ENCODE results near the gene CNDP1.
A peak's percentile ranks its signal among the peaks of the same experiment; 100 is the strongest.

Gene CNDP1

DNA sequence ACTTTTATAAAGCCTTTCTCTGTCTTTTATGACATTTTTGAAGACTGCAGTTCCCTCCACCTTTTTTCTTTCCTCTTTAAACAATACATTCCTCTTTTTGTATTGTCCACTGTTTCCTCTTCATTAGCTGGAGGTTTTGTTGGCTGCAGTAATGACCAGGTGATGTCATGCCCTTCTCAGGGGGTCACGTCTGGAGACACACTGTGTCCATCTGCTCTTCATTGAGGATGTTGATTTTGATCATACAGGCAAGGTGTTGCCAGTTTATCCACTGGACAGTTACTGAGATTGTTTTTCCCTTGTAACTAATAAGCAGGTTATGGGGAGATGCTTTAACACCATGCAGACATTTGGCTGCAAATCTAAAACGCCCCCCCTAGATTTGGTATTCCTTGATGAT lies 83.2 kb downstream of the CNDP1 start:
- no peak overlapping the region for H3K27ac ChIP-seq
- TF ChIP-seq ZFX (IDR thresholded peaks at IDR 0.05) = no peak
- TF ChIP-seq, protein P1, sequence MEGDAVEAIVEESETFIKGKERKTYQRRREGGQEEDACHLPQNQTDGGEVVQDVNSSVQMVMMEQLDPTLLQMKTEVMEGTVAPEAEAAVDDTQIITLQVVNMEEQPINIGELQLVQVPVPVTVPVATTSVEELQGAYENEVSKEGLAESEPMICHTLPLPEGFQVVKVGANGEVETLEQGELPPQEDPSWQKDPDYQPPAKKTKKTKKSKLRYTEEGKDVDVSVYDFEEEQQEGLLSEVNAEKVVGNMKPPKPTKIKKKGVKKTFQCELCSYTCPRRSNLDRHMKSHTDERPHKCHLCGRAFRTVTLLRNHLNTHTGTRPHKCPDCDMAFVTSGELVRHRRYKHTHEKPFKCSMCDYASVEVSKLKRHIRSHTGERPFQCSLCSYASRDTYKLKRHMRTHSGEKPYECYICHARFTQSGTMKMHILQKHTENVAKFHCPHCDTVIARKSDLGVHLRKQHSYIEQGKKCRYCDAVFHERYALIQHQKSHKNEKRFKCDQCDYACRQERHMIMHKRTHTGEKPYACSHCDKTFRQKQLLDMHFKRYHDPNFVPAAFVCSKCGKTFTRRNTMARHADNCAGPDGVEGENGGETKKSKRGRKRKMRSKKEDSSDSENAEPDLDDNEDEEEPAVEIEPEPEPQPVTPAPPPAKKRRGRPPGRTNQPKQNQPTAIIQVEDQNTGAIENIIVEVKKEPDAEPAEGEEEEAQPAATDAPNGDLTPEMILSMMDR (conservative IDR thresholded peaks at IDR 0.05) = no peak

DNA sequence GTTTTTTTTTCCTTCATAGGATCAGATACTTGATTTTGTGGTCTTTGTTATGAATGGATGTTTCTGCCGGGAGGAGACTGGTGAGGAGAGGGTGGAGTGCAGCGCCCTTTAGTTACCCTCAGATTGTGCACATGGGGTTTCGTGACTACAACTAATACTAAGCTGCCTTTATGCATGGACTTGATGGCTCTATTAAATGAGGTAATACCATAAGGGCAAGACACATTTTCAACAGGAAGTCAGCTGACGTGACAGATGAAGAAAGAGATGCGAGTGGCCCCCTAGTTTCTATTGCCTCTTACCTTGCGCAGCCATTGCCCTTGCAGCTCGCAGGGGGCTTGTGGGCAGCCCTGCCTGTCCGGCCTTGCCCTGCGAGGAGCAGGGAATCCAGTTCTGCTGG lies 87.8 kb downstream of the CNDP1 start:
- H3K27ac ChIP-seq = no peak overlapping the region
- TF ChIP-seq, protein P1 (conservative IDR thresholded peaks at IDR 0.05) = no peak
- no peak for TF ChIP-seq ZFX (IDR thresholded peaks at IDR 0.05)

DNA sequence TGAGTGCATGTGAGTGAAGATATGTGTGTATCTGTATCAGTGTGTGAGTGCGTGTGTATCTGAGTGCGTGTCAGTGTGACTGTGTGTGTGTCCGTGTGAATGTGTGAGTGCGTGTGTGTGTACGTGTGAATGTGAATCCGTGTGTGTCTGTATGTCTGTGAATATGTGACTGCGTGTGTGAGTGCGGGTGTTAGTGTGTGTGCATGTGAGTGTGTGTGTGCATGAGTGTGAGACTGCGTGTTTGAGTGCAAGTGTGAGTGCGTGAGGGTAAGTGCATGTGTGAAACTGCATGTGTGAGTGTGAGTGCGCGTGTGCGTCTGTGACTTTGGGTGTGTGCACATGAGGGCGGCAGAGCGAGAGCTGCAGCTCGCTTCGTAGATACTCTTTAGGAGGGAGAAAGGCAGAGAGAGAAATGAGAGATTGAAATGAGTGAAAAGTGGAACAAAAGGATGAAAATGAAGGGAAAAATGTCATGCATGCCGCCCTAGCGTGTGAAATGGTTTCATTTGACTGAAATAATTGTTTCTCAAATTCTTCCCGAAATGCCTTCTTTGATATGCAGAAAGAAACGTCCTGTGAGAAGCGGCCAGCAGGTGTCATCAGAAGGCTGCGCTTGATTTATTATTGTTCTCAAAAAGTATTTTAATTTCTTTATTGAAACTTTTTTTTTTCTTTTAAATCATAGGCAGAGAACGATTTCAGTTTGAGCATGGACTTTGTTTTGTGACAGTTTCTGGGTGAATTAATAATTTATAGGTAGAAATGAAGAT lies 88.9 kb downstream of the CNDP1 start:
- H3K27ac ChIP-seq = no peak overlapping the region
- TF ChIP-seq, protein P1 (conservative IDR thresholded peaks at IDR 0.05) = peak; percentile 69
- no peak for TF ChIP-seq ZFX (IDR thresholded peaks at IDR 0.05)

DNA sequence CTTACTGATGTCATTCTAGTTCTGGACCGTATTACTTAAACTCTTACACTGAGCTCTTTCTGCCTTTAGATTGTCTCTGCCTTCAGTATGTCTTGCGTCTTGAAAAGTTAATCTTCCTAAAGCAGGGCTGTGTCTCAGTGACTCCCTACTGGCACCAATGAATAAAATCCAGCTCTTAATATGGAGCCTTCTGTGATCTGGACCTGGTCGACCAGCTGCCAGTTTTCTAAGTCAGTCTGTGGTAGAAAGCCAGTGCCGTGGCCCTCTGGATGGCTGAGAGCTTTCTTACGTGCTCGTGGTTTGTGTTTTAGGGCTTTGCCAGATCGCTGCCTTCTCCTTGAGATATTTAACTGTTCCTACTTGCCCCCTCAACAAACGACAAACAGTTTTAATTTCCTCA lies 90.2 kb downstream of the CNDP1 start:
- no peak for TF ChIP-seq ZFX (IDR thresholded peaks at IDR 0.05)
- TF ChIP-seq, protein P1 (conservative IDR thresholded peaks at IDR 0.05) = no peak
- H3K27ac ChIP-seq = no peak overlapping the region

DNA sequence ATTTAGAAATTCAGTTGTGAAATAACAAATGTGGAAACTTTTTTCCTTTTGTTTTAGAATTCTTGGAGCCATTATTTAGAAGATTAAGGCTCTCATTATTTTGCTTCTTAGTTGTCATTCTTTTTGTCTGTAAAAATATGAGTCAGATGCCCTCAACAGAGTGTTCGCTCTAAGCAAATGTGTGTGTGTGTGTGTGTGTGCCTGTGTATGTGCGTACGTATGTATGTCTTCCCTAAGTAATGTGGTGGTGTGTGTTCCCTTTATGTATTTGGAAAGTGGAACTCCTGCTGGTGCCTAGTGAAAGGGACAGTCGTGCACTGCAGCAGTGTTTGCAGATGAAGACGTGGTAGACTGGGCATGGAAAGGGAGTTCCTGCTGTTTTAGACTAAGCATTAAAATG lies 90.9 kb downstream of the CNDP1 start:
- TF ChIP-seq ZFX (IDR thresholded peaks at IDR 0.05) = no peak
- TF ChIP-seq, protein P1 (conservative IDR thresholded peaks at IDR 0.05) = no peak
- H3K27ac ChIP-seq = no peak overlapping the region

DNA sequence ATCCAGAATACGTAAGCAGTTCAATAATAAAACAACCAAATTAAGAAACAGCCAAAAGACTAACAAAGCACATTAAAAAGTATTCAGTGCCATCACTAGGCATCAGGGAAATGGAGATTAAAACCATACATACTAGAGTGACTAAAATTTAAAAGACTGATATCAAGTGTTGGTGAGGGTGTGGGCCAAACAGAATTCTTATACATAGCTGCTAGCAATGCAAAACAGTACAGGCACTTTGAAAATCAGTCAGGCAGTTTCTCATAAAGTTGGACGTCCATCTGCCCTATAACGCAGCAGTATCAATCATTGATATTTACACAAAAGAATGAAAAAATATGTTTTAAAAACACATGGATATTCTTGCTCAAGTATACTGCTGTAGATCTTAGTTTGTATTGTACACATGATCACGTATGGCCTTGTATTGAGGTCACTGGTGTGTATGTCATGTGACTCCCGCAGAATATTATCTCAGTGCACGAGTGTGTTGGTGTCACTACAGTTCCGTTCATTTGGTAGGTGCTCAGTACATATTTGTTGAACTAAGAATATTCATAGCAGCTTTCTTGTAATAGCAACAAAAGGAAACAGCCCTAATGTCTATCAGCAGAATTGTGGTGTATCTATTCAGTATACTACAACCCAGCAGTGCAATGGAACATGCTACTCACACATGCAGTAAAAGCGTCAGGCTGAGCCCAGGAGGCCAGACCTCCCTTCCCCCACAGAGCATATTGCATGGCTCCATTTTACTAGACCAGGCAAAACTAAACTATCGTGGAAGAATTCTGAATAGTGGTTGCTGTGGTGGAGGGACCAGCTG lies 92.0 kb downstream of the CNDP1 start:
- H3K27ac ChIP-seq = no peak overlapping the region
- TF ChIP-seq ZFX (IDR thresholded peaks at IDR 0.05) = no peak
- TF ChIP-seq, protein P1 (conservative IDR thresholded peaks at IDR 0.05) = no peak

DNA sequence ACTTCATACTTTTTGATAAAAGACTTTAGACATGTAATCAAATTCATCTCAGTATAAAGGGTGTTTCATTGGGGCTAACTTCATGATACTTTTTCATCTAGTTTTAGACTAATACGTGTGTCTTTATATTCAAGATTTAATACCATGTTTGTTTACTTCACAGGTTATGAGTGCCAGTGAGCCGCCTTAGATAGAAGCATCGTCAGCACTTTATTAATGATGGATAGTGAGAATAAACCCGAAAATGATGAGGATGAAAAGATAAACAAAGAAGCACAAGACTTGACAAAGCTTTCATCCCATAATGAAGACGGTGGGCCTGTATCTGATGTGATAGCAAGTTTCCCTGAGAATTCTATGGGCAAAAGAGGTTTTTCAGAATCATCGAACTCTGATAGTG lies 96.5 kb downstream of the CNDP1 start:
- no peak overlapping the region for H3K27ac ChIP-seq
- TF ChIP-seq ZFX (IDR thresholded peaks at IDR 0.05) = no peak
- TF ChIP-seq, protein P1 (conservative IDR thresholded peaks at IDR 0.05) = no peak
